ENCODE measurements around the gene RAB24.

RAB24 gene

GRCh38 chr5:177314376-177315342, 11.1 kb upstream of the RAB24 start:
- TF ChIP-seq EGR1 (IDR thresholded peaks at IDR 0.05) (no peak), ZBTB7A (IDR thresholded peaks at IDR 0.05; ENCODE audit: low read depth) (no peak), NFIC (IDR thresholded peaks at IDR 0.05) (no peak), TAF1 (IDR thresholded peaks at IDR 0.05; ENCODE audit: low read depth) (no peak), CEBPB (IDR thresholded peaks at IDR 0.05) (no peak), CREB1 (IDR thresholded peaks at IDR 0.05; ENCODE audit: low read depth) (no peak), MAX (IDR thresholded peaks at IDR 0.05) (no peak), EP300 (IDR thresholded peaks at IDR 0.05; ENCODE audit: borderline replicate concordance) (no peak), REST (IDR thresholded peaks at IDR 0.05; ENCODE audit: low read depth) (no peak), USF1 (IDR thresholded peaks at IDR 0.05) (no peak), FOXM1 (IDR thresholded peaks at IDR 0.05; ENCODE audit: borderline replicate concordance, low read depth) (no peak), TCF12 (IDR thresholded peaks at IDR 0.05; ENCODE audit: low read depth) (no peak), YY1 (IDR thresholded peaks at IDR 0.05; ENCODE audit: low read depth) (no peak), RAD21 (IDR thresholded peaks at IDR 0.05; ENCODE audit: low read depth) (no peak)

GRCh38 chr5:177313561-177314259, 10.2 kb upstream of the RAB24 start:
- TF ChIP-seq EP300 (IDR thresholded peaks at IDR 0.05; ENCODE audit: borderline replicate concordance) (no peak), TCF12 (IDR thresholded peaks at IDR 0.05; ENCODE audit: low read depth) (no peak), EGR1 (IDR thresholded peaks at IDR 0.05) (no peak), YY1 (IDR thresholded peaks at IDR 0.05; ENCODE audit: low read depth) (no peak), ZBTB7A (IDR thresholded peaks at IDR 0.05; ENCODE audit: low read depth) (no peak), USF1 (IDR thresholded peaks at IDR 0.05) (no peak), MAX (IDR thresholded peaks at IDR 0.05) (no peak), CREB1 (IDR thresholded peaks at IDR 0.05; ENCODE audit: low read depth) (no peak), TEAD4 (IDR thresholded peaks at IDR 0.05) (no peak), RAD21 (IDR thresholded peaks at IDR 0.05; ENCODE audit: low read depth) (no peak), TAF1 (IDR thresholded peaks at IDR 0.05; ENCODE audit: low read depth) (no peak), CEBPB (IDR thresholded peaks at IDR 0.05) (no peak), NFIC (IDR thresholded peaks at IDR 0.05) (no peak), REST (IDR thresholded peaks at IDR 0.05; ENCODE audit: low read depth) (no peak), FOXM1 (IDR thresholded peaks at IDR 0.05; ENCODE audit: borderline replicate concordance, low read depth) (no peak)

- no peak for TF ChIP-seq EP300 (IDR thresholded peaks at IDR 0.05; ENCODE audit: borderline replicate concordance)
- TF ChIP-seq ZBTB7A (IDR thresholded peaks at IDR 0.05; ENCODE audit: low read depth) = no peak
- no peak for TF ChIP-seq TAF1 (IDR thresholded peaks at IDR 0.05; ENCODE audit: low read depth)
- TF ChIP-seq TCF12 (IDR thresholded peaks at IDR 0.05; ENCODE audit: low read depth) = no peak
- no peak for TF ChIP-seq USF1 (IDR thresholded peaks at IDR 0.05)
- no peak for TF ChIP-seq CEBPB (IDR thresholded peaks at IDR 0.05)
- no peak for TF ChIP-seq CREB1 (IDR thresholded peaks at IDR 0.05; ENCODE audit: low read depth)
- TF ChIP-seq TEAD4 (IDR thresholded peaks at IDR 0.05) = no peak
- TF ChIP-seq RAD21 (IDR thresholded peaks at IDR 0.05; ENCODE audit: low read depth) = no peak
- no peak for TF ChIP-seq EGR1 (IDR thresholded peaks at IDR 0.05)
Observed at GRCh38 chr5:177312649-177313181, 9.2 kb upstream of the RAB24 start.
